GM23338 (cell line): ENCODE measurements around the gene PPP2R2B. TPM values are rescaled to one million over a fixed set of nuclear protein-coding genes. Genes with fewer than 3 reads are reported as not detected.

Source experiments
- CREB1 ChIP-seq: fragments of 250-450 bp; sonication (Bioruptor Pico); IDR thresholded peaks from 2 replicates; pipeline ENCODE4 v1.5.0; 2020; ENCODE audit warnings: low read depth, mild to moderate bottlenecking, moderate library complexity
- EZH2 ChIP-seq: fragments of 200-600 bp; sonication (generic); IDR thresholded peaks from one replicate; pipeline ENCODE4 v1.8.0; 2017; ENCODE audit warnings: antibody characterized with exemption, mild to moderate bottlenecking, low read depth; ENCODE audit not compliant: unreplicated experiment
- EZH2phosphoT487 ChIP-seq: fragments of 200-600 bp; sonication (generic); IDR thresholded peaks from one replicate; pipeline ENCODE4 v1.8.1; 2018; ENCODE audit warnings: antibody characterized with exemption; ENCODE audit not compliant: unreplicated experiment
- NANOG ChIP-seq: IDR thresholded peaks from 2 replicates; pipeline ENCODE4 v1.6.1; 2016; ENCODE audit warnings: antibody characterized with exemption, borderline replicate concordance
- POLR2AphosphoS5 ChIP-seq: IDR thresholded peaks from 2 replicates; pipeline ENCODE4 v1.6.1; 2016; ENCODE audit warnings: antibody characterized with exemption, low read depth
- STAT1 ChIP-seq: IDR thresholded peaks from one replicate; pipeline ENCODE4 v1.6.1; 2016; ENCODE audit warnings: antibody characterized with exemption; ENCODE audit not compliant: unreplicated experiment
- polyA plus RNA-seq: library from polyadenylated mRNA; unstranded; fragments of >200 nt; fragmentation: Nextera tagmentation; extraction: Ambion mirVana; gene quantifications from 2 replicates; pipeline ENCODE4 v1.2.1, GENCODE V29; 2016
- total RNA-seq: library from RNA; depleted of rRNA; stranded (reverse); fragments of >200 nt; shearing (Covaris generic); gene quantifications from 2 replicates; pipeline ENCODE4 v1.2.3, GENCODE V29; 2014
- TF ChIP-seq, protein P1 (sequence below): fragments of 250-450 bp; sonication (Bioruptor Pico); IDR thresholded peaks from 2 replicates; pipeline ENCODE4 v1.5.0; 2020; ENCODE audit warnings: mild to moderate bottlenecking, moderate library complexity
- TF ChIP-seq, protein P2 (sequence below), 2 experiments: fragments of 200-600 bp in 1 of 2; sonication (generic) in 1 of 2; conservative IDR thresholded peaks; 2 replicates each; pipeline versions ENCODE4 v1.5.1 to v1.6.1; 2016 to 2017; ENCODE audit warnings: antibody characterized with exemption in 2 of 2, low read depth in 2 of 2, mild to moderate bottlenecking in 2 of 2, moderate library complexity in 1 of 2
- TF ChIP-seq, protein P3 (sequence below): IDR thresholded peaks from 2 replicates; pipeline ENCODE4 v1.6.1; 2016; ENCODE audit warnings: antibody characterized with exemption

The PPP2R2B gene
- total and polyA plus RNA-seq, 2 experiments from 2014 or later = 21.3 to 33.9 TPM

DNA sequence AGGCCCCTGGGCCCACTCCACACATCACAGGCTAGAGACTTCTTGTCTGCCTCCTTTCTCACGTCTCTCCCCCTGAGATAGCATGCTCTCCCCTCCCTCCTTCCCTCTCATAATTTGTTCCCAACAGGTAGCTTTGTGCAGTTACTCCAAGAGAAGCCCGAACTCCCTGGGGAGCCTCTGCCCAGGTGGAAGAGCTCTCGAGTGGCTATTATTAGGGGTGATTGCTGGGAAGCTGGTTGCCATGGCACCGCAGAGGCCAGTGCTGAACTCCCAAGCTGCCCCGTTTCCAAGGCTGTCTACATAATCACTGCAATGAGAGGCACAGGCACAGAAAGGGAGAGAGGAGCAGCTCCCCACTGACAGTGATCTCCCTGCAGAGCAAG, 257.9 kb downstream of the PPP2R2B start (continued):
- TF ChIP-seq, protein P1, sequence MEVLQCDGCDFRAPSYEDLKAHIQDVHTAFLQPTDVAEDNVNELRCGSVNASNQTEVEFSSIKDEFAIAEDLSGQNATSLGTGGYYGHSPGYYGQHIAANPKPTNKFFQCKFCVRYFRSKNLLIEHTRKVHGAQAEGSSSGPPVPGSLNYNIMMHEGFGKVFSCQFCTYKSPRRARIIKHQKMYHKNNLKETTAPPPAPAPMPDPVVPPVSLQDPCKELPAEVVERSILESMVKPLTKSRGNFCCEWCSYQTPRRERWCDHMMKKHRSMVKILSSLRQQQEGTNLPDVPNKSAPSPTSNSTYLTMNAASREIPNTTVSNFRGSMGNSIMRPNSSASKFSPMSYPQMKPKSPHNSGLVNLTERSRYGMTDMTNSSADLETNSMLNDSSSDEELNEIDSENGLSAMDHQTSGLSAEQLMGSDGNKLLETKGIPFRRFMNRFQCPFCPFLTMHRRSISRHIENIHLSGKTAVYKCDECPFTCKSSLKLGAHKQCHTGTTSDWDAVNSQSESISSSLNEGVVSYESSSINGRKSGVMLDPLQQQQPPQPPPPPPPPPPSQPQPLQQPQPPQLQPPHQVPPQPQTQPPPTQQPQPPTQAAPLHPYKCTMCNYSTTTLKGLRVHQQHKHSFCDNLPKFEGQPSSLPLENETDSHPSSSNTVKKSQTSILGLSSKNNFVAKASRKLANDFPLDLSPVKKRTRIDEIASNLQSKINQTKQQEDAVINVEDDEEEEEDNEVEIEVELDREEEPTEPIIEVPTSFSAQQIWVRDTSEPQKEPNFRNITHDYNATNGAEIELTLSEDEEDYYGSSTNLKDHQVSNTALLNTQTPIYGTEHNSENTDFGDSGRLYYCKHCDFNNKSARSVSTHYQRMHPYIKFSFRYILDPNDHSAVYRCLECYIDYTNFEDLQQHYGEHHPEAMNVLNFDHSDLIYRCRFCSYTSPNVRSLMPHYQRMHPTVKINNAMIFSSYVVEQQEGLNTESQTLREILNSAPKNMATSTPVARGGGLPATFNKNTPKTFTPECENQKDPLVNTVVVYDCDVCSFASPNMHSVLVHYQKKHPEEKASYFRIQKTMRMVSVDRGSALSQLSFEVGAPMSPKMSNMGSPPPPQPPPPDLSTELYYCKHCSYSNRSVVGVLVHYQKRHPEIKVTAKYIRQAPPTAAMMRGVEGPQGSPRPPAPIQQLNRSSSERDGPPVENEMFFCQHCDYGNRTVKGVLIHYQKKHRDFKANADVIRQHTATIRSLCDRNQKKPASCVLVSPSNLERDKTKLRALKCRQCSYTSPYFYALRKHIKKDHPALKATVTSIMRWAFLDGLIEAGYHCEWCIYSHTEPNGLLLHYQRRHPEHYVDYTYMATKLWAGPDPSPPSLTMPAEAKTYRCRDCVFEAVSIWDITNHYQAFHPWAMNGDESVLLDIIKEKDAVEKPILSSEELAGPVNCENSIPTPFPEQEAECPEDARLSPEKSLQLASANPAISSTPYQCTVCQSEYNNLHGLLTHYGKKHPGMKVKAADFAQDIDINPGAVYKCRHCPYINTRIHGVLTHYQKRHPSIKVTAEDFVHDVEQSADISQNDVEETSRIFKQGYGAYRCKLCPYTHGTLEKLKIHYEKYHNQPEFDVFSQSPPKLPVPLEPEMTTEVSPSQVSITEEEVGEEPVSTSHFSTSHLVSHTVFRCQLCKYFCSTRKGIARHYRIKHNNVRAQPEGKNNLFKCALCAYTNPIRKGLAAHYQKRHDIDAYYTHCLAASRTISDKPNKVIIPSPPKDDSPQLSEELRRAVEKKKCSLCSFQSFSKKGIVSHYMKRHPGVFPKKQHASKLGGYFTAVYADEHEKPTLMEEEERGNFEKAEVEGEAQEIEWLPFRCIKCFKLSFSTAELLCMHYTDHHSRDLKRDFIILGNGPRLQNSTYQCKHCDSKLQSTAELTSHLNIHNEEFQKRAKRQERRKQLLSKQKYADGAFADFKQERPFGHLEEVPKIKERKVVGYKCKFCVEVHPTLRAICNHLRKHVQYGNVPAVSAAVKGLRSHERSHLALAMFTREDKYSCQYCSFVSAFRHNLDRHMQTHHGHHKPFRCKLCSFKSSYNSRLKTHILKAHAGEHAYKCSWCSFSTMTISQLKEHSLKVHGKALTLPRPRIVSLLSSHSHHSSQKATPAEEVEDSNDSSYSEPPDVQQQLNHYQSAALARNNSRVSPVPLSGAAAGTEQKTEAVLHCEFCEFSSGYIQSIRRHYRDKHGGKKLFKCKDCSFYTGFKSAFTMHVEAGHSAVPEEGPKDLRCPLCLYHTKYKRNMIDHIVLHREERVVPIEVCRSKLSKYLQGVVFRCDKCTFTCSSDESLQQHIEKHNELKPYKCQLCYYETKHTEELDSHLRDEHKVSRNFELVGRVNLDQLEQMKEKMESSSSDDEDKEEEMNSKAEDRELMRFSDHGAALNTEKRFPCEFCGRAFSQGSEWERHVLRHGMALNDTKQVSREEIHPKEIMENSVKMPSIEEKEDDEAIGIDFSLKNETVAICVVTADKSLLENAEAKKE (CRISPR knock-in tag) = no peak
- no peak for TF ChIP-seq POLR2AphosphoS5
- TF ChIP-seq CREB1 (CRISPR knock-in tag) = no peak
- TF ChIP-seq, protein P2, sequence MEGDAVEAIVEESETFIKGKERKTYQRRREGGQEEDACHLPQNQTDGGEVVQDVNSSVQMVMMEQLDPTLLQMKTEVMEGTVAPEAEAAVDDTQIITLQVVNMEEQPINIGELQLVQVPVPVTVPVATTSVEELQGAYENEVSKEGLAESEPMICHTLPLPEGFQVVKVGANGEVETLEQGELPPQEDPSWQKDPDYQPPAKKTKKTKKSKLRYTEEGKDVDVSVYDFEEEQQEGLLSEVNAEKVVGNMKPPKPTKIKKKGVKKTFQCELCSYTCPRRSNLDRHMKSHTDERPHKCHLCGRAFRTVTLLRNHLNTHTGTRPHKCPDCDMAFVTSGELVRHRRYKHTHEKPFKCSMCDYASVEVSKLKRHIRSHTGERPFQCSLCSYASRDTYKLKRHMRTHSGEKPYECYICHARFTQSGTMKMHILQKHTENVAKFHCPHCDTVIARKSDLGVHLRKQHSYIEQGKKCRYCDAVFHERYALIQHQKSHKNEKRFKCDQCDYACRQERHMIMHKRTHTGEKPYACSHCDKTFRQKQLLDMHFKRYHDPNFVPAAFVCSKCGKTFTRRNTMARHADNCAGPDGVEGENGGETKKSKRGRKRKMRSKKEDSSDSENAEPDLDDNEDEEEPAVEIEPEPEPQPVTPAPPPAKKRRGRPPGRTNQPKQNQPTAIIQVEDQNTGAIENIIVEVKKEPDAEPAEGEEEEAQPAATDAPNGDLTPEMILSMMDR (conservative IDR thresholded peaks at IDR 0.05; ENCODE audit: low read depth in 2 of 2) = no peak
- no peak for TF ChIP-seq NANOG
- TF ChIP-seq STAT1 = no peak
- TF ChIP-seq, protein P3, sequence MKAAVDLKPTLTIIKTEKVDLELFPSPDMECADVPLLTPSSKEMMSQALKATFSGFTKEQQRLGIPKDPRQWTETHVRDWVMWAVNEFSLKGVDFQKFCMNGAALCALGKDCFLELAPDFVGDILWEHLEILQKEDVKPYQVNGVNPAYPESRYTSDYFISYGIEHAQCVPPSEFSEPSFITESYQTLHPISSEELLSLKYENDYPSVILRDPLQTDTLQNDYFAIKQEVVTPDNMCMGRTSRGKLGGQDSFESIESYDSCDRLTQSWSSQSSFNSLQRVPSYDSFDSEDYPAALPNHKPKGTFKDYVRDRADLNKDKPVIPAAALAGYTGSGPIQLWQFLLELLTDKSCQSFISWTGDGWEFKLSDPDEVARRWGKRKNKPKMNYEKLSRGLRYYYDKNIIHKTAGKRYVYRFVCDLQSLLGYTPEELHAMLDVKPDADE = no peak
- no peak for TF ChIP-seq EZH2
- no peak for TF ChIP-seq EZH2phosphoT487
